ENCODE measurements around the gene LSM12. TPM values are rescaled to one million over a fixed set of nuclear protein-coding genes. Genes with fewer than 3 reads are reported as not detected.

Gene LSM12
- total and polyA plus RNA-seq, 4 donors = 14.8 to 54.6 (median 35.6) TPM

- Histone ChIP-seq H3K9ac (ENCODE audit: insufficient read depth in 1 of 2, low read length in 2 of 2) (peak overlapping the region in 1 of 2 donors; percentile 66), H3K9me3 (ENCODE audit: control insufficient read depth in 4 of 4, insufficient read depth in 3 of 4, low read length in 3 of 4) (no peaks in the 10 kb centered on the region), H3K36me3 (ENCODE audit: control insufficient read depth in 4 of 4, insufficient read depth in 4 of 4, low read length in 4 of 4) (peaks cover 0 to 18% (median 8%) of the 10 kb centered on the region in 4 donors), H3K27me3 (ENCODE audit: control insufficient read depth in 3 of 3, insufficient read depth in 3 of 3, low read length in 2 of 3) (no peaks in the 10 kb centered on the region), H3K4me3 (peak overlapping the region; percentile 87), H3K4me1 (ENCODE audit: control insufficient read depth in 5 of 5, insufficient read depth in 5 of 5, low read length in 5 of 5) (peaks cover 0 to 7% (median 0%) of the 10 kb centered on the region in 5 donors), H3K27ac (ENCODE audit: low read depth in 1 of 2, low read length in 1 of 2) (peak overlapping the region; percentile 82)
- ATAC-seq (ENCODE audit: insufficient read depth, low FRiP score) (no peak), DNase-seq (no peak)
- TF ChIP-seq CTCF (IDR thresholded peaks at IDR 0.05; ENCODE audit: control extremely low read depth, extremely low read depth) = no peak
- 15% methylated on average over 12 of the region's 12 CpGs for WGBS, 2 donors
Observed at GRCh38 chr17:44014133-44014436, 52.4 kb downstream of the LSM12 start.

GRCh38 chr17:44012874-44013273 is 53.6 kb downstream of the LSM12 start:
- no peak for TF ChIP-seq CTCF (IDR thresholded peaks at IDR 0.05; ENCODE audit: control extremely low read depth, extremely low read depth)
- no peak for DNase-seq
- Histone ChIP-seq H3K27ac (ENCODE audit: low read depth in 1 of 2, low read length in 1 of 2) (no peak overlapping the region), H3K4me1 (ENCODE audit: control insufficient read depth in 5 of 5, insufficient read depth in 5 of 5, low read length in 5 of 5) (peaks cover 0 to 12% (median 4%) of the 10 kb centered on the region in 5 donors), H3K36me3 (ENCODE audit: control insufficient read depth in 4 of 4, insufficient read depth in 4 of 4, low read length in 4 of 4) (peaks cover 0 to 20% (median 8%) of the 10 kb centered on the region in 4 donors), H3K9me3 (ENCODE audit: control insufficient read depth in 4 of 4, insufficient read depth in 3 of 4, low read length in 3 of 4) (no peaks in the 10 kb centered on the region), H3K4me3 (no peak overlapping the region), H3K27me3 (ENCODE audit: control insufficient read depth in 3 of 3, insufficient read depth in 3 of 3, low read length in 2 of 3) (no peaks in the 10 kb centered on the region), H3K9ac (ENCODE audit: insufficient read depth in 1 of 2, low read length in 2 of 2) (no peak overlapping the region)
- WGBS, 2 donors = 96 to 98% methylated on average over 14 of the region's 14 CpGs
- no peak for ATAC-seq (ENCODE audit: insufficient read depth, low FRiP score)

GRCh38 chr17:44012391-44012790 is 54.1 kb downstream of the LSM12 start:
- Histone ChIP-seq H3K4me1 (ENCODE audit: control insufficient read depth in 5 of 5, insufficient read depth in 5 of 5, low read length in 5 of 5) (peaks cover 0 to 17% (median 6%) of the 10 kb centered on the region in 5 donors), H3K4me3 (no peak overlapping the region), H3K9ac (ENCODE audit: insufficient read depth in 1 of 2, low read length in 2 of 2) (no peak overlapping the region), H3K9me3 (ENCODE audit: control insufficient read depth in 4 of 4, insufficient read depth in 3 of 4, low read length in 3 of 4) (no peaks in the 10 kb centered on the region), H3K36me3 (ENCODE audit: control insufficient read depth in 4 of 4, insufficient read depth in 4 of 4, low read length in 4 of 4) (peaks cover 0 to 20% (median 8%) of the 10 kb centered on the region in 4 donors), H3K27ac (ENCODE audit: low read depth in 1 of 2, low read length in 1 of 2) (no peak overlapping the region), H3K27me3 (ENCODE audit: control insufficient read depth in 3 of 3, insufficient read depth in 3 of 3, low read length in 2 of 3) (no peaks in the 10 kb centered on the region)
- 77 to 90% methylated on average over 3 of the region's 3 CpGs for WGBS, 2 donors
- DNase-seq = no peak
- TF ChIP-seq CTCF (IDR thresholded peaks at IDR 0.05; ENCODE audit: control extremely low read depth, extremely low read depth) = no peak
- no peak for ATAC-seq (ENCODE audit: insufficient read depth, low FRiP score)

GRCh38 chr17:44011876-44012275 is 54.6 kb downstream of the LSM12 start:
- Histone ChIP-seq H3K9me3 (ENCODE audit: control insufficient read depth in 4 of 4, insufficient read depth in 3 of 4, low read length in 3 of 4) (no peaks in the 10 kb centered on the region), H3K27ac (ENCODE audit: low read depth in 1 of 2, low read length in 1 of 2) (no peak overlapping the region), H3K9ac (ENCODE audit: insufficient read depth in 1 of 2, low read length in 2 of 2) (no peak overlapping the region), H3K4me1 (ENCODE audit: control insufficient read depth in 5 of 5, insufficient read depth in 5 of 5, low read length in 5 of 5) (peaks cover 0 to 19% (median 6%) of the 10 kb centered on the region in 5 donors), H3K27me3 (ENCODE audit: control insufficient read depth in 3 of 3, insufficient read depth in 3 of 3, low read length in 2 of 3) (no peaks in the 10 kb centered on the region), H3K36me3 (ENCODE audit: control insufficient read depth in 4 of 4, insufficient read depth in 4 of 4, low read length in 4 of 4) (peaks cover 0 to 20% (median 8%) of the 10 kb centered on the region in 4 donors), H3K4me3 (no peak overlapping the region)
- DNase-seq (no peak), ATAC-seq (ENCODE audit: insufficient read depth, low FRiP score) (no peak)
- no peak for TF ChIP-seq CTCF (IDR thresholded peaks at IDR 0.05; ENCODE audit: control extremely low read depth, extremely low read depth)
- 92 to 95% methylated on average over 9 of the region's 9 CpGs for WGBS, 2 donors

Data from lung (tissue), 12 donors.